Osteocyte (in vitro differentiated cells): Measurements from ENCODE around the gene CACNA2D2. TPM values are rescaled to one million over a fixed set of nuclear protein-coding genes. Genes with fewer than 3 reads are reported as not detected.

Experiments
- DNase-seq: peaks from one replicate; pipeline ENCODE4 v3.0.0; 2021; ENCODE audit warnings: mixed read lengths; ENCODE audit not compliant: unreplicated experiment; ENCODE audit errors: extremely low spot score
- H3K27ac Mint-ChIP-seq: one replicate; pipeline ENCODE4 v1.8.0; 2021; ENCODE audit warnings: mild to moderate bottlenecking, mixed read lengths; ENCODE audit not compliant: unreplicated experiment
- H3K27me3 Mint-ChIP-seq: one replicate; pipeline ENCODE4 v1.8.0; 2021; ENCODE audit warnings: mixed read lengths; ENCODE audit not compliant: unreplicated experiment
- H3K36me3 Mint-ChIP-seq: one replicate; pipeline ENCODE4 v1.8.0; 2021; ENCODE audit warnings: mixed read lengths; ENCODE audit not compliant: unreplicated experiment
- H3K4me1 Mint-ChIP-seq: one replicate; pipeline ENCODE4 v1.8.0; 2021; ENCODE audit warnings: mixed read lengths; ENCODE audit not compliant: unreplicated experiment
- H3K4me3 Mint-ChIP-seq: one replicate; pipeline ENCODE4 v1.8.0; 2021; ENCODE audit warnings: mild to moderate bottlenecking, moderate library complexity, mixed read lengths; ENCODE audit not compliant: unreplicated experiment
- H3K9me3 Mint-ChIP-seq: one replicate; pipeline ENCODE4 v1.8.0; 2021; ENCODE audit warnings: mixed read lengths; ENCODE audit not compliant: unreplicated experiment
- CTCF ChIP-seq: fragments of 200-600 bp; sonication (generic); IDR thresholded peaks from 2 replicates; pipeline ENCODE4 v1.5.0; 2021; ENCODE audit warnings: antibody characterized with exemption, mild to moderate bottlenecking, moderate library complexity
- total RNA-seq: library from RNA; stranded (reverse); gene quantifications from 2 replicates; pipeline ENCODE4 v1.2.1, GENCODE V29; 2021

The CACNA2D2 gene
- total RNA-seq, 1 donor from 2014 or later = 0.27 TPM

- no peaks in the 10 kb centered on the region for H3K9me3 Mint-ChIP-seq
- peaks cover 37% of the 10 kb centered on the region for H3K27me3 Mint-ChIP-seq
- no peaks in the 10 kb centered on the region for H3K36me3 Mint-ChIP-seq
- no peak overlapping the region for H3K27ac Mint-ChIP-seq
- DNase-seq = no peak
- TF ChIP-seq CTCF = no peak
- peaks cover under 1% of the 10 kb centered on the region for H3K4me1 Mint-ChIP-seq
- no peak overlapping the region for H3K4me3 Mint-ChIP-seq
Observed at GRCh38 chr3:50539356-50540286, 36.2 kb upstream of the CACNA2D2 start.

- peaks cover 9% of the 10 kb centered on the region for H3K4me1 Mint-ChIP-seq
- peaks cover 38% of the 10 kb centered on the region for H3K27me3 Mint-ChIP-seq
Observed at GRCh38 chr3:50537421-50538129, 34.1 kb upstream of the CACNA2D2 start.

GRCh38 chr3:50536471-50537180, 33.2 kb upstream of the CACNA2D2 start:
- peaks cover 18% of the 10 kb centered on the region for H3K4me1 Mint-ChIP-seq
- DNase-seq = no peak
- H3K27ac Mint-ChIP-seq = no peak overlapping the region
- H3K9me3 Mint-ChIP-seq = no peaks in the 10 kb centered on the region
- H3K27me3 Mint-ChIP-seq = peaks cover 38% of the 10 kb centered on the region
- H3K36me3 Mint-ChIP-seq = no peaks in the 10 kb centered on the region
- no peak for TF ChIP-seq CTCF
- no peak overlapping the region for H3K4me3 Mint-ChIP-seq

More at GRCh38 chr3:50537421-50538129, 34.1 kb upstream of the CACNA2D2 start:
- Mint-ChIP-seq H3K4me3 (no peak overlapping the region), H3K9me3 (no peaks in the 10 kb centered on the region), H3K27ac (no peak overlapping the region), H3K36me3 (no peaks in the 10 kb centered on the region)
- no peak for TF ChIP-seq CTCF
- DNase-seq = no peak

GRCh38 chr3:50534681-50535330, 31.4 kb upstream of the CACNA2D2 start:
- no peak overlapping the region for H3K4me3 Mint-ChIP-seq
- no peak for TF ChIP-seq CTCF
- H3K27ac Mint-ChIP-seq = peak overlapping the region; percentile 35
- H3K9me3 Mint-ChIP-seq = no peaks in the 10 kb centered on the region
- no peaks in the 10 kb centered on the region for H3K36me3 Mint-ChIP-seq
- peaks cover 20% of the 10 kb centered on the region for H3K4me1 Mint-ChIP-seq
- peaks cover 34% of the 10 kb centered on the region for H3K27me3 Mint-ChIP-seq
- no peak for DNase-seq
